Activated T-helper 2 cell treated with anti-CD3 and anti-CD28 coated beads, Interferon-gamma antibody, Interleukin-2, Interleukin-4, amounts not matched to agents 10 μg/mL and 5 μg/mL and 100 μg/mL, durations not matched to agents 14 hours and 24 hours and 36 hours (primary cell): ENCODE data around the gene NUDT15. TPM values are rescaled to one million over a fixed set of nuclear protein-coding genes. Genes with fewer than 3 reads are reported as not detected.
A peak's percentile ranks its signal among the peaks of the same experiment; 100 is the strongest.

ENCODE experiments used
- DNase-seq: peaks from one replicate; pipeline ENCODE4 v3.0.0; 2021; ENCODE audit warnings: low spot score
- H3K27ac Mint-ChIP-seq: one replicate; pipeline ENCODE4 v1.8.0; 2021; ENCODE audit warnings: mixed read lengths
- H3K27me3 Mint-ChIP-seq: one replicate; pipeline ENCODE4 v1.8.0; 2021; ENCODE audit warnings: low read depth, mixed read lengths
- H3K36me3 Mint-ChIP-seq: one replicate; pipeline ENCODE4 v1.8.0; 2021; ENCODE audit warnings: low read depth, mixed read lengths
- H3K4me1 Mint-ChIP-seq: one replicate; pipeline ENCODE4 v1.8.0; 2021; ENCODE audit warnings: low read depth, mixed read lengths
- H3K4me3 Mint-ChIP-seq: one replicate; pipeline ENCODE4 v1.8.0; 2021; ENCODE audit warnings: low read depth, mild to moderate bottlenecking, moderate library complexity, mixed read lengths
- H3K9me3 Mint-ChIP-seq: one replicate; pipeline ENCODE4 v1.8.0; 2021; ENCODE audit warnings: mixed read lengths
- intact Hi-C: fragments of 100-400 bp; cut with micrococcal nuclease; formaldehyde crosslinking; loops from one replicate; pipeline ENCODE4 v1.15.1; 2023
- total RNA-seq: library from RNA; stranded (reverse); gene quantifications from 2 replicates; pipeline ENCODE4 v1.2.3, GENCODE V29; 2022

The NUDT15 gene
- total RNA-seq, 1 donor from 2014 or later, result 12.2 TPM

DNA sequence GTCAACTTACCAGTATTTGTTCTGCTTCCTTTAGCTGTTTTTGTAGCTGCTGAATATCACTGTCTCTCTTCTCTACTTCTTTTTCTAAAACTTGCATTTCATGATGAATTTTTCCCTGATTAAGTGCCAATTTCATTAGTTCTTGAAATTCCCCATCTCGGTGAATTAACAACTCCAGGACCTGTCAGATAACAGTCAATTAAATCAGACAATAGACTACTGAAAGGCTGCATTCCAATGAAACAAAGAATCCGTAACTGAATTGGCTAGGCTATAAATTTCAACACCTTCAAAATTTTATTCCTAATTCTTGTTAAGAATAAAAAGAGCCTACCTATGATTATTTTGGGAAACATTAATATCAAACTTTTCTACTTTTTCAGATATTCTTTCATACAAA lies 48.7 kb downstream of the NUDT15 start:
- Mint-ChIP-seq H3K36me3 (peaks cover 45% of the 10 kb centered on the region), H3K9me3 (no peaks in the 10 kb centered on the region), H3K4me3 (no peak overlapping the region), H3K27me3 (no peaks in the 10 kb centered on the region), H3K4me1 (peaks cover 9% of the 10 kb centered on the region), H3K27ac (no peak overlapping the region)
- intact Hi-C loops, result no loop called here
- no peak for DNase-seq

DNA sequence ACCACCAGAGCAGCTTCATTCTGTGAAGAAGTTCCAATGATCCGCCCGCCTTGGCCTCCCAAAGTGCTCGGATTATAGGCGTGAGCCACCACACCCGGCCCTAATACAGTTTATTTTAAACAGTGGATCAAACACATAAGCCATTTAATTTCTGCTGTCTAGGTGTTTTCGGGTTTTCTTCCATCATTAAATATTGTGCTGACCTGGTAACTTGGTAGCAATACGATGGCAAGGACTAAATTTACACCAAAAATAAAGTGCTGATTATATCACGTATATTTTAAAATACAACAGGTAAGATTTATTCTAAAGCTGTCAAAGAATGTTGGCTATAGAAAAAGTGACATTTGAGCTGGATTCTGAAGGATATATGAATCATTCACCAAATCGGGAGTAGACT lies 56.1 kb downstream of the NUDT15 start:
- peak overlapping the region; percentile 99 for H3K4me3 Mint-ChIP-seq

DNA sequence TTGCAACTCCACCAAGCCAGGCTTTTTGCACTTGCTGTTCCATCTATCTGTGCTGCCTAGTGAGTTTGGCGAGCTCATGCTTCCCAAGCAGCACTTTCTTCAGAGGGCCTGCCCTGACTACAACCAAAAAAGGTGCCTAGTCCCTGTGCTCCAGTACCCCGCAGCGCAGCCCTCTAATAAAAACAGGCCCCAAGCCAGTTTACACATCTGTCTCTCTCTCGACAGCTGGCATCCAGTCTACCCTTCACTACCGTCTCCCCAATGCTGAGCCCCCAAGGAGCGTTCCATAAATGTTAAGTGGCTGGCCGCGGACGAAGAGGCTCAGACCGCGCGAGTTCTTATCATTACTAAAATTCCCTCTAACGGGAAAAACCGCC lies 56.9 kb downstream of the NUDT15 start:
- peaks cover 29% of the 10 kb centered on the region for H3K4me1 Mint-ChIP-seq
- H3K36me3 Mint-ChIP-seq, result peaks cover 19% of the 10 kb centered on the region
- intact Hi-C loops, result no loop called here
- DNase-seq, result no peak
- peaks cover 8% of the 10 kb centered on the region for H3K27me3 Mint-ChIP-seq
- H3K27ac Mint-ChIP-seq, result peak overlapping the region; percentile 95
- H3K9me3 Mint-ChIP-seq, result peaks cover 4% of the 10 kb centered on the region
- peak overlapping the region; percentile 99 for H3K4me3 Mint-ChIP-seq

More for the DNA sequence above, 56.1 kb downstream of the NUDT15 start:
- Mint-ChIP-seq H3K27ac (peak overlapping the region; percentile 95), H3K27me3 (peaks cover under 1% of the 10 kb centered on the region), H3K9me3 (peaks cover 4% of the 10 kb centered on the region), H3K4me1 (peaks cover 32% of the 10 kb centered on the region), H3K36me3 (peaks cover 24% of the 10 kb centered on the region)
- intact Hi-C loops, result no loop called here
- DNase-seq, result no peak

DNA sequence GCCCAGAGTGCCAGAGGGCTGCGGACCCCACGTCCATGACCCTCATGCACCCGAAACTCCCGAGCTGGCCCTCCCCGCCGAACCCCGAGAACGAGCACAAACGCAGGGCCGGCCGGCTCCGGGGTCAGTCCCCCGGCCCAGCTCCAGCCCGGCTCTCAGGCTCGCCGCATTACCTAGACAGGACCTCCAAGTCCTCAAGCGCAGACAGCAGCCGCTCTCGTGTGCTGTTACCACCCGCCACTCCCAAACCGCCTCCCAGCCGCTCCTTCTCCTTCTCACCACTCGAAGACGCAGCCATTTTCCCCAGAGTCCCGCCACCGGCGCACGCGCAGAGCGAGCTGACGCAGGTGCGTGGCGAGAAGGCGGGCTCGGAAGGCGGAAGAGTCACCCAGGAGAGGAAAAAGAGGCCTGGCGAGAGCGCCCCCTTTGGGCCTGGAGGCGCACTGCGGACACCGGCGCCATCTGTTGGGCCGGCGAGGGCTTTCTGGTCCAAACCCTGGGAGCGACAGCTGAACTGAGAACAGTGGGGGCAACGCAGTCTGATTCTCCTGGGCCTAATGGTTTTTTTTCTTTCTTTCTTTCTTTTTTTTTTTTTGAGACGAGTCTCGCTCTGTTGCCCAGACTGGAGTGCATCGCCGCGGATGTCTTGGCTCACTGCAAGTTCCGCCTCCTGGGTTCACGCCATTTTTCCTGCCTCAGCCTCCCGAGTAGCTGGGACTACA lies 57.4 kb downstream of the NUDT15 start, which contains the start of gene MED4:
MED4 (minus strand) TSS at position 324 of the 722 bp plus-strand sequence; CDS start at position 298, 26 bp downstream.
- peaks cover 8% of the 10 kb centered on the region for H3K27me3 Mint-ChIP-seq
- peaks cover 26% of the 10 kb centered on the region for H3K4me1 Mint-ChIP-seq
- peaks cover 4% of the 10 kb centered on the region for H3K9me3 Mint-ChIP-seq
- H3K4me3 Mint-ChIP-seq, result peak within 1 kb of the TSS; percentile 99
- intact Hi-C loops, result loop anchor here (1.0 to 5.0 kb wide), 2 partner anchors 58 to 882 kb away; partner anchors contain the start of genes FNDC3A and NUDT15
- peaks cover 15% of the 10 kb centered on the region for H3K36me3 Mint-ChIP-seq
- DNase-seq, result peak; percentile 96
- H3K27ac Mint-ChIP-seq, result peak within 1 kb of the TSS; percentile 95

GRCh38 chr13:48096670-48097069 lies 59.1 kb downstream of the NUDT15 start:
- intact Hi-C loops, result loop anchor here (5.0 kb wide), 1 partner anchor 881 kb away; the partner anchor contains the start of gene FNDC3A
- Mint-ChIP-seq H3K4me1 (peaks cover 19% of the 10 kb centered on the region), H3K27ac (no peak overlapping the region), H3K4me3 (no peak overlapping the region), H3K27me3 (peaks cover 15% of the 10 kb centered on the region), H3K9me3 (peaks cover 4% of the 10 kb centered on the region), H3K36me3 (peaks cover 12% of the 10 kb centered on the region)
- DNase-seq, result no peak

Other genes starting within 250 kb of the NUDT15 start
- gene SUCLA2, start 36.5 kb upstream of the NUDT15 start, total RNA-seq, result 42.0 and 43.7 TPM in 2 replicates
- 56.1 and 56.3 TPM in 2 replicates for gene MED4, start 57.4 kb downstream of the NUDT15 start, total RNA-seq
- 48.7 and 54.4 TPM in 2 replicates for gene ITM2B, start 195.5 kb downstream of the NUDT15 start, total RNA-seq